Measurements from ENCODE around the gene MCHR1. TPM values are rescaled to one million over a fixed set of nuclear protein-coding genes. Genes with fewer than 3 reads are reported as not detected.

Gene MCHR1
- total RNA-seq, 2 donors from 2014 or later: 0.53 TPM; not detected in 1

DNA sequence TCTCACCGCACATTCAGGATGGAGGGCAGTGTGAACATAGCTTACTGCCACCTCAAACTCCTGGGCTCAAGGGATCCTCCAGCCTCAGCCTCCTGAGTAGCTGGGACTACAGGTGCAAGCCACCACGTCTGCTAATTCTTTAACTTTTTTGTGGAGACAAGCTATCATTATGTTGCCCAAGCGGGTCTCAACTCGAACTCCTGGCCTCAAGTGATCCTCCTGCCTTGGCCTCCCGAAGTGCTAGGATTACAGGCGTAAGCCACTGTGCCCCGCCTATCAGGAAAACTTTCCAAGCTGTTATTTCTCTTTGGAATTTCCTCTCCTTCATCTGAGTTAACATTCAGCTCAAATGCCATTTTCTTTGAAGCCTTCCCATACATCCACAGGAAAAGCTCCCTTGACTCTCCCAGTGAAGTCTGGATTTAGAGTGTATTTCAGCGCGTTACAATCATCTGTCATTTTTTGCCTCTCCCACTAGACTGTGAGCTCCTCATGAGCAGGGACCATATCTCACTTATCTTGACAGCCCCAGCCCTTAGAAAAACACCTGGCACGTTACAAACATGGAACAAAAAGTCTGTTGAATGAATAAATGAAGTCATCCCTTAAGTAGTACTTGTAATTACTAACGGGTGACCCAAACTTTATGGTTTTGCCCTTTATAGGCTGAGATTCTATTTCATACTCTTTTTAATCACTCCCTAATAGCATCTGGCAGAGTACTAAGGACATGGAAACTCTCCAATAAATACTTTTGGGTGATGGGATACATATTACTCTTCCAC is 45.0 kb upstream of the MCHR1 start:
- no peak overlapping the region for H3K27ac Mint-ChIP-seq
- H3K4me1 Mint-ChIP-seq: peaks cover 12% of the 10 kb centered on the region
- Histone ChIP-seq H3K4me3 (ENCODE audit: low read length) (peak overlapping the region; percentile 88), H3K27ac (ENCODE audit: low read depth, low read length) (no peak overlapping the region), H3K4me1 (ENCODE audit: control insufficient read depth, insufficient read depth, low read length) (peaks cover 3% of the 10 kb centered on the region), H3K27me3 (ENCODE audit: control insufficient read depth, insufficient read depth, low read length, poor library complexity, severe bottlenecking) (no peaks in the 10 kb centered on the region), H3K9me3 (ENCODE audit: control insufficient read depth, low read length) (no peaks in the 10 kb centered on the region), H3K9ac (ENCODE audit: extremely low read depth, low read length, poor library complexity, severe bottlenecking) (no peak overlapping the region), H3K36me3 (ENCODE audit: control insufficient read depth, insufficient read depth, low read length) (no peaks in the 10 kb centered on the region)
- H3K4me3 Mint-ChIP-seq: no peak overlapping the region
- TF ChIP-seq, protein P1, sequence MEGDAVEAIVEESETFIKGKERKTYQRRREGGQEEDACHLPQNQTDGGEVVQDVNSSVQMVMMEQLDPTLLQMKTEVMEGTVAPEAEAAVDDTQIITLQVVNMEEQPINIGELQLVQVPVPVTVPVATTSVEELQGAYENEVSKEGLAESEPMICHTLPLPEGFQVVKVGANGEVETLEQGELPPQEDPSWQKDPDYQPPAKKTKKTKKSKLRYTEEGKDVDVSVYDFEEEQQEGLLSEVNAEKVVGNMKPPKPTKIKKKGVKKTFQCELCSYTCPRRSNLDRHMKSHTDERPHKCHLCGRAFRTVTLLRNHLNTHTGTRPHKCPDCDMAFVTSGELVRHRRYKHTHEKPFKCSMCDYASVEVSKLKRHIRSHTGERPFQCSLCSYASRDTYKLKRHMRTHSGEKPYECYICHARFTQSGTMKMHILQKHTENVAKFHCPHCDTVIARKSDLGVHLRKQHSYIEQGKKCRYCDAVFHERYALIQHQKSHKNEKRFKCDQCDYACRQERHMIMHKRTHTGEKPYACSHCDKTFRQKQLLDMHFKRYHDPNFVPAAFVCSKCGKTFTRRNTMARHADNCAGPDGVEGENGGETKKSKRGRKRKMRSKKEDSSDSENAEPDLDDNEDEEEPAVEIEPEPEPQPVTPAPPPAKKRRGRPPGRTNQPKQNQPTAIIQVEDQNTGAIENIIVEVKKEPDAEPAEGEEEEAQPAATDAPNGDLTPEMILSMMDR (conservative IDR thresholded peaks at IDR 0.05): no peak
- H3K36me3 Mint-ChIP-seq (ENCODE audit: low read depth): peaks cover 4% of the 10 kb centered on the region
- DNase-seq: peak; percentile 8
- no peaks in the 10 kb centered on the region for H3K9me3 Mint-ChIP-seq
- peaks cover 4% of the 10 kb centered on the region for H3K27me3 Mint-ChIP-seq (ENCODE audit: insufficient read depth)
- 95 to 96% methylated on average over 9 to 10 of the region's 11 CpGs for WGBS, 2 experiments (ENCODE audit: insufficient coverage in 1 of 2, insufficient read length in 1 of 2)

GRCh38 chr22:40635043-40635939 is 44.0 kb upstream of the MCHR1 start:
- H3K27ac ChIP-seq (ENCODE audit: low read depth, low read length): no peak overlapping the region
- peak overlapping the region; percentile 88 for H3K4me3 ChIP-seq (ENCODE audit: low read length)
- no peaks in the 10 kb centered on the region for H3K9me3 ChIP-seq (ENCODE audit: control insufficient read depth, low read length)
- Mint-ChIP-seq H3K27me3 (ENCODE audit: insufficient read depth) (peaks cover 4% of the 10 kb centered on the region), H3K4me1 (peaks cover 12% of the 10 kb centered on the region), H3K27ac (peak overlapping the region; percentile 61), H3K9me3 (no peaks in the 10 kb centered on the region), H3K4me3 (peak overlapping the region; percentile 81), H3K36me3 (ENCODE audit: low read depth) (peaks cover 4% of the 10 kb centered on the region)
- 58 to 60% methylated on average over 15 to 20 of the region's 21 CpGs for WGBS, 2 experiments (ENCODE audit: insufficient coverage in 1 of 2, insufficient read length in 1 of 2)
- peaks cover 3% of the 10 kb centered on the region for H3K4me1 ChIP-seq (ENCODE audit: control insufficient read depth, insufficient read depth, low read length)
- TF ChIP-seq, protein P1 (conservative IDR thresholded peaks at IDR 0.05): no peak
- DNase-seq: peak; percentile 21
- no peaks in the 10 kb centered on the region for H3K27me3 ChIP-seq (ENCODE audit: control insufficient read depth, insufficient read depth, low read length, poor library complexity, severe bottlenecking)
- peak overlapping the region; percentile 65 for H3K9ac ChIP-seq (ENCODE audit: extremely low read depth, low read length, poor library complexity, severe bottlenecking)
- no peaks in the 10 kb centered on the region for H3K36me3 ChIP-seq (ENCODE audit: control insufficient read depth, insufficient read depth, low read length)

- 0 to 1% methylated on average over 2 to 31 of the region's 31 CpGs for WGBS, 2 experiments (ENCODE audit: insufficient coverage in 1 of 2, insufficient read length in 1 of 2)
- Histone ChIP-seq H3K4me3 (ENCODE audit: low read length) (peak overlapping the region; percentile 88), H3K27me3 (ENCODE audit: control insufficient read depth, insufficient read depth, low read length, poor library complexity, severe bottlenecking) (no peaks in the 10 kb centered on the region), H3K4me1 (ENCODE audit: control insufficient read depth, insufficient read depth, low read length) (peaks cover 3% of the 10 kb centered on the region), H3K27ac (ENCODE audit: low read depth, low read length) (peak overlapping the region; percentile 87), H3K9ac (ENCODE audit: extremely low read depth, low read length, poor library complexity, severe bottlenecking) (peak overlapping the region; percentile 65), H3K9me3 (ENCODE audit: control insufficient read depth, low read length) (no peaks in the 10 kb centered on the region), H3K36me3 (ENCODE audit: control insufficient read depth, insufficient read depth, low read length) (no peaks in the 10 kb centered on the region)
- Mint-ChIP-seq H3K27me3 (ENCODE audit: insufficient read depth) (peaks cover 4% of the 10 kb centered on the region), H3K4me3 (peak overlapping the region; percentile 81), H3K4me1 (peaks cover 12% of the 10 kb centered on the region), H3K36me3 (ENCODE audit: low read depth) (peaks cover 4% of the 10 kb centered on the region), H3K27ac (peak overlapping the region; percentile 61), H3K9me3 (no peaks in the 10 kb centered on the region)
- no peak for DNase-seq
- TF ChIP-seq, protein P1 (conservative IDR thresholded peaks at IDR 0.05): no peak
Measured at GRCh38 chr22:40635940-40636379, 43.3 kb upstream of the MCHR1 start.

Measured in endodermal cell (in vitro differentiated cells).